H1 (cell line): ENCODE measurements around the gene TMEM151B. TPM values are rescaled to one million over a fixed set of nuclear protein-coding genes. Genes with fewer than 3 reads are reported as not detected.

ENCODE experiments used
- CTCF ChIA-PET: fragments of 300-600 bp; sonication (Branson Sonifier 250); formaldehyde crosslinking; loops from one replicate; lab custom pipeline; 2021; ENCODE audit not compliant: partially characterized antibody; lab: Charles Lee
- POLR2A ChIA-PET: fragments of 300-600 bp; sonication (Branson Sonifier 250); formaldehyde crosslinking; loops from one replicate; lab custom pipeline; 2021; ENCODE audit warnings: inconsistent platforms; ENCODE audit not compliant: partially characterized antibody; lab: Charles Lee
- DNase-seq, 2 experiments: peaks; one replicate each; pipeline versions ENCODE4 v3.0.0 to v3.0.0-alpha.2; 2010 to 2022; ENCODE audit warnings: low spot score in 2 of 2, low read depth in 1 of 2, mixed read lengths in 1 of 2
- FAIRE-seq: peaks from 2 replicates; lab custom pipeline; 2011; peaks lifted over from hg19 to GRCh38; lab: Jason Lieb, UNC
- H2AFZ ChIP-seq: 2 replicates; pipeline ENCODE4 v1.8.1; 2012; ENCODE audit warnings: low read length, inconsistent platforms
- H2AK5ac ChIP-seq: 2 replicates; pipeline ENCODE4 v1.6.1; 2013; ENCODE audit warnings: low read depth, low read length
- H2BK120ac ChIP-seq: replicated peaks from 2 replicates; pipeline ENCODE3; 2013; ENCODE audit warnings: low read depth, low read length, inconsistent platforms
- H2BK12ac ChIP-seq: 2 replicates; pipeline ENCODE4 v1.6.1; 2013; ENCODE audit warnings: low read depth, low read length
- H2BK15ac ChIP-seq: 2 replicates; pipeline ENCODE4 v1.6.1; 2013; ENCODE audit warnings: low read length
- H2BK20ac ChIP-seq: 2 replicates; pipeline ENCODE4 v1.6.1; 2013; ENCODE audit warnings: low read length
- H2BK5ac ChIP-seq: 2 replicates; pipeline ENCODE4 v1.6.1; 2013; ENCODE audit warnings: low read depth, low read length
- H3K14ac ChIP-seq: 2 replicates; pipeline ENCODE4 v1.6.1; 2013; ENCODE audit warnings: inconsistent platforms; ENCODE audit not compliant: insufficient read length
- H3K18ac ChIP-seq: 2 replicates; pipeline ENCODE4 v1.6.1; 2013; ENCODE audit warnings: low read length; ENCODE audit errors: extremely low read depth
- H3K23ac ChIP-seq: 2 replicates; pipeline ENCODE4 v1.6.1; 2013; ENCODE audit warnings: inconsistent platforms; ENCODE audit not compliant: insufficient read length
- H3K23me2 ChIP-seq: 2 replicates; pipeline ENCODE4 v1.6.1; 2013; ENCODE audit warnings: low read depth, low read length
- H3K27ac ChIP-seq: 2 replicates; pipeline ENCODE4 v1.6.1; 2011; ENCODE audit warnings: low read depth, low read length, inconsistent platforms
- H3K27me3 ChIP-seq, 4 experiments: replicated peaks in 1 of 4; 1 replicate in 1 of 4; 2 replicates in 3 of 4; pipeline versions ENCODE4 v1.6.1 to v1.8.1; 2011 to 2013; ENCODE audit warnings: low read length in 3 of 4, mild to moderate bottlenecking in 3 of 4, inconsistent platforms in 2 of 4, mixed read lengths in 2 of 4, moderate library complexity in 1 of 4; ENCODE audit not compliant: control insufficient read depth in 3 of 4, insufficient read depth in 3 of 4; ENCODE audit errors: extremely low read depth in 1 of 4
- H3K36me3 ChIP-seq, 4 experiments: 2 replicates each; pipeline versions ENCODE4 v1.6.1 to v1.8.1; 2011 to 2013; ENCODE audit warnings: mild to moderate bottlenecking in 4 of 4, low read length in 3 of 4, moderate library complexity in 2 of 4, control low read depth in 1 of 4, inconsistent platforms in 1 of 4; ENCODE audit not compliant: insufficient read depth in 4 of 4, control insufficient read depth in 2 of 4
- H3K4ac ChIP-seq: replicated peaks from 2 replicates; pipeline ENCODE3; 2013; ENCODE audit warnings: low read length, low read depth, mixed read lengths, inconsistent platforms; ENCODE audit not compliant: insufficient read length
- H3K4me1 ChIP-seq, 4 experiments: replicated peaks in 1 of 4; 1 replicate in 1 of 4; 2 replicates in 3 of 4; pipeline versions ENCODE4 v1.6.1 to v1.8.1; 2011 to 2013; ENCODE audit warnings: low read length in 3 of 4, inconsistent platforms in 2 of 4, mixed read lengths in 1 of 4; ENCODE audit not compliant: insufficient read depth in 4 of 4, control insufficient read depth in 3 of 4
- H3K4me2 ChIP-seq, 2 experiments: 2 replicates each; pipeline versions ENCODE4 v1.6.1 to v1.8.1; 2011 to 2013; ENCODE audit warnings: low read depth in 2 of 2, low read length in 2 of 2, control low read depth in 1 of 2, inconsistent platforms in 1 of 2, mild to moderate bottlenecking in 1 of 2; ENCODE audit not compliant: insufficient read depth in 1 of 2
- H3K4me3 ChIP-seq, 4 experiments: fragments of 200-600, 300-600 bp in 1 of 4; sonication (generic), shearing (Covaris generic), sonication (Bioruptor Twin) in 1 of 4; 2 replicates each; pipeline versions ENCODE4 v1.5.1 to v1.8.1; 2011 to 2016; ENCODE audit warnings: low read length in 4 of 4, low read depth in 3 of 4, control low read depth in 2 of 4, inconsistent platforms in 2 of 4, mild to moderate bottlenecking in 2 of 4, mixed read lengths in 1 of 4, moderate library complexity in 1 of 4; ENCODE audit not compliant: insufficient read depth in 2 of 4; ENCODE audit errors: extremely low read depth in 1 of 4
- H3K56ac ChIP-seq: replicated peaks from 2 replicates; pipeline ENCODE3; 2013; ENCODE audit warnings: low read depth, mild to moderate bottlenecking, mixed read lengths, low read length, inconsistent platforms; ENCODE audit not compliant: insufficient read length
- H3K79me1 ChIP-seq: 2 replicates; pipeline ENCODE4 v1.6.1; 2013; ENCODE audit warnings: low read depth, low read length, control low read depth
- H3K79me2 ChIP-seq, 2 experiments: 2 replicates each; pipeline versions ENCODE4 v1.6.1 to v1.8.1; 2012 to 2013; ENCODE audit warnings: low read length in 2 of 2, mild to moderate bottlenecking in 2 of 2, inconsistent platforms in 1 of 2; ENCODE audit not compliant: insufficient read depth in 2 of 2, control insufficient read depth in 1 of 2
- H3K9ac ChIP-seq, 4 experiments: replicated peaks in 1 of 4; 1 replicate in 1 of 4; 2 replicates in 3 of 4; pipeline versions ENCODE4 v1.6.1 to v1.8.1; 2011 to 2013; ENCODE audit warnings: low read depth in 3 of 4, low read length in 3 of 4, control low read depth in 2 of 4, mild to moderate bottlenecking in 2 of 4, moderate library complexity in 2 of 4, inconsistent platforms in 1 of 4; ENCODE audit errors: extremely low read depth in 1 of 4
- H3K9me3 ChIP-seq, 2 experiments: 2 replicates each; pipeline versions ENCODE4 v1.6.1 to v1.8.1; 2012 to 2013; ENCODE audit warnings: mild to moderate bottlenecking in 2 of 2, moderate library complexity in 2 of 2, control low read depth in 1 of 2, inconsistent platforms in 1 of 2, low read depth in 1 of 2, low read length in 1 of 2, mixed read lengths in 1 of 2; ENCODE audit not compliant: insufficient read depth in 2 of 2
- H4K20me1 ChIP-seq, 2 experiments: replicated peaks in 1 of 2; 2 replicates each; pipeline versions ENCODE3 to v1.8.1; 2011 to 2013; ENCODE audit warnings: inconsistent platforms in 2 of 2, low read length in 2 of 2, mild to moderate bottlenecking in 1 of 2; ENCODE audit not compliant: insufficient read depth in 2 of 2, control insufficient read depth in 1 of 2
- H4K5ac ChIP-seq: 2 replicates; pipeline ENCODE4 v1.6.1; 2013; ENCODE audit warnings: low read length, low read depth, mixed read lengths, inconsistent platforms; ENCODE audit not compliant: insufficient read length
- H4K8ac ChIP-seq: 2 replicates; pipeline ENCODE4 v1.8.0; 2013; ENCODE audit warnings: mild to moderate bottlenecking, moderate library complexity, low read length, inconsistent platforms; ENCODE audit not compliant: insufficient read depth; ENCODE audit errors: extremely low read depth
- H4K91ac ChIP-seq: replicated peaks from 2 replicates; pipeline ENCODE3; 2013; ENCODE audit warnings: low read length, mixed read lengths, inconsistent platforms; ENCODE audit not compliant: insufficient read length
- CHD1 ChIP-seq: IDR thresholded peaks from 2 replicates; pipeline ENCODE4 v1.6.1; 2012; ENCODE audit warnings: low read depth, low read length, improper control_type of control experiment
- FOSL1 ChIP-seq: IDR thresholded peaks from 2 replicates; pipeline ENCODE4 v1.6.1; 2011; ENCODE audit warnings: mild to moderate bottlenecking, low read depth, low read length, moderate library complexity; ENCODE audit not compliant: insufficient read depth
- HDAC6 ChIP-seq: IDR thresholded peaks from one replicate; pipeline ENCODE4 v1.7.1; 2012; ENCODE audit warnings: low read depth, mild to moderate bottlenecking, inconsistent platforms, low read length, moderate library complexity
- MAFK ChIP-seq: IDR thresholded peaks from 2 replicates; pipeline ENCODE4 v1.6.1; 2012; ENCODE audit warnings: low read depth, mild to moderate bottlenecking, improper control_type of control experiment, low read length
- POLR2A ChIP-seq, 2 experiments: IDR thresholded peaks; 1 replicate in 1 of 2; 2 replicates in 1 of 2; pipeline ENCODE4 v1.6.1; 2011; ENCODE audit warnings: low read depth in 2 of 2, low read length in 2 of 2, mild to moderate bottlenecking in 2 of 2; ENCODE audit errors: control extremely low read depth in 1 of 2
- YY1 ChIP-seq: IDR thresholded peaks from 2 replicates; pipeline ENCODE4 v1.6.1; 2011; ENCODE audit warnings: low read depth, mild to moderate bottlenecking, low read length
- WGBS, 2 experiments: shearing (Covaris generic) in 1 of 2; methylation state at CpG; one replicate each; pipeline versions ENCODE4 v1.1.6 to v1.1.7; 2013 to 2015; ENCODE audit warnings: low lambda C conversion rate in 2 of 2, mixed read lengths in 2 of 2, inconsistent platforms in 1 of 2, low coverage in 1 of 2, missing lambda C conversion rate in 1 of 2; ENCODE audit not compliant: insufficient replicate concordance in 2 of 2, insufficient coverage in 1 of 2, insufficient read length in 1 of 2; ENCODE audit errors: extremely low coverage in 1 of 2, missing lambda C conversion rate in 1 of 2; 5-methylcytosine and 5-hydroxymethylcytosine counted together
- polyA plus RNA-seq, 7 experiments: library from polyadenylated mRNA; depleted of rRNA in 3 of 7; stranded (reverse) in 5 of 7; unstranded in 2 of 7; fragments of >200 nt in 5 of 7; fragments of 200-250 nt in 2 of 7; gene quantifications; 1 replicate in 5 of 7; 2 replicates in 1 of 7; 4 replicates in 1 of 7; pipeline versions ENCODE4 v1.2.1 to v1.2.3, GENCODE V29; 2011 to 2013; ENCODE audit warnings: missing spikeins in 2 of 7, mixed read lengths in 2 of 7
- total RNA-seq: library from RNA; stranded (reverse); fragmentation: NEBNext Ultra II Directional; extraction: Animal tissue kit (Norgen Biotek cat#: 25700); gene quantifications from 2 replicates; pipeline ENCODE4 v1.2.1, GENCODE V29; 2021

The TMEM151B gene
- total and polyA plus RNA-seq, 2 of the 8 experiments (the other 6 are each of a cell fraction or from before 2014, with no cell fraction given): 8.0 to 15.5 TPM

GRCh38 chr6:44342052-44342451 lies 71.8 kb downstream of the TMEM151B start:
- DNase-seq (no peak), FAIRE-seq (no peak)
- H2BK12ac ChIP-seq: no peak overlapping the region
- POLR2A ChIA-PET: interaction anchor here (0.6 to 2.5 kb wide), 7 partner anchors 13 to 94 kb away, joined by 3 to 10 read pairs (median 3); no protein-coding TSS in a partner anchor
- H3K36me3 ChIP-seq: no peaks in the 10 kb centered on the region
- no peak overlapping the region for H2BK5ac ChIP-seq
- no peak overlapping the region for H3K56ac ChIP-seq
- H3K27me3 ChIP-seq: peaks cover 3 to 7% (median 6%) of the 10 kb centered on the region in 4 experiments; a peak in 5 of 7 replicates
- CTCF ChIA-PET: interaction anchor here (0.8 to 5.8 kb wide), 9 partner anchors 25 to 244 kb away, joined by 3 to 37 read pairs (median 4); partner anchors contain the start of gene AARS2
- H2AK5ac ChIP-seq: no peak overlapping the region
- no peaks in the 10 kb centered on the region for H4K20me1 ChIP-seq
- no peak overlapping the region for H4K91ac ChIP-seq
- no peaks in the 10 kb centered on the region; a peak in 1 of 7 replicates for H3K4me1 ChIP-seq
- peak overlapping the region; percentile 28; the same call in 1 of the 2 replicates for H4K8ac ChIP-seq
- no peak overlapping the region for H2BK15ac ChIP-seq
- H2BK20ac ChIP-seq: no peak overlapping the region
- peak overlapping the region; percentile 25 to 60; a peak in 3 of 4 replicates for H3K4me2 ChIP-seq
- no peak overlapping the region for H3K27ac ChIP-seq
- peak overlapping the region in 3 of 4 experiments; percentile 23 to 43 (median 32); a peak in 4 of 8 replicates for H3K4me3 ChIP-seq
- H3K9ac ChIP-seq: no peak overlapping the region
- no peaks in the 10 kb centered on the region; the same call in 1 of the 2 replicates for H3K23me2 ChIP-seq
- no peaks in the 10 kb centered on the region for H3K79me1 ChIP-seq
- H3K23ac ChIP-seq: no peak overlapping the region
- H4K5ac ChIP-seq: no peak overlapping the region
- H2AFZ ChIP-seq: no peak overlapping the region
- no peak overlapping the region for H3K14ac ChIP-seq
- 68% methylated on average over 6 of the region's 6 CpGs; no CpG with 5 or more reads in 1 of the 2 experiments for WGBS, 2 experiments
- H2BK120ac ChIP-seq: no peak overlapping the region
- H3K9me3 ChIP-seq: no peaks in the 10 kb centered on the region
- H3K79me2 ChIP-seq: no peaks in the 10 kb centered on the region
- H3K4ac ChIP-seq: no peak overlapping the region
- H3K18ac ChIP-seq: no peak overlapping the region
- TF ChIP-seq MAFK (no peak), YY1 (no peak), POLR2A (IDR thresholded peaks at IDR 0.05; ENCODE audit: control extremely low read depth in 1 of 2, low read depth in 2 of 2, low read length in 2 of 2) (no peak), HDAC6 (no peak), CHD1 (no peak), FOSL1 (no peak)
